Keratinocyte (primary cell): ENCODE results near the gene BLACAT1. TPM values are rescaled to one million over a fixed set of nuclear protein-coding genes. Genes with fewer than 3 reads are reported as not detected.
A peak's percentile ranks its signal among the peaks of the same experiment; 100 is the strongest.

Experiments
- DNase-seq: peaks from one replicate; pipeline ENCODE4 v3.0.0-alpha.2; 2011; ENCODE audit warnings: low read depth, missing footprints, low spot score
- FAIRE-seq: peaks from 2 replicates; lab custom pipeline; 2011; peaks lifted over from hg19 to GRCh38; lab: Jason Lieb, UNC
- H2AFZ ChIP-seq: 2 replicates; pipeline ENCODE4 v1.6.0; 2012; ENCODE audit warnings: low read length, control low read depth, inconsistent platforms; ENCODE audit not compliant: control insufficient read depth
- H3K27ac ChIP-seq: 2 replicates; pipeline ENCODE4 v1.5.1; 2011; ENCODE audit warnings: low read length; ENCODE audit not compliant: control insufficient read depth, insufficient read depth
- H3K27me3 ChIP-seq: 3 replicates; pipeline ENCODE4 v1.6.0; 2011; ENCODE audit warnings: low read length; ENCODE audit not compliant: control insufficient read depth, insufficient read depth; ENCODE audit errors: extremely low read depth
- H3K36me3 ChIP-seq, 2 experiments: 2 replicates in 1 of 2; 3 replicates in 1 of 2; pipeline ENCODE4 v1.5.1; 2011; ENCODE audit warnings: low read length in 2 of 2, mild to moderate bottlenecking in 1 of 2; ENCODE audit not compliant: control insufficient read depth in 2 of 2, insufficient read depth in 2 of 2; ENCODE audit errors: extremely low read depth in 1 of 2
- H3K4me1 ChIP-seq: 3 replicates; pipeline ENCODE4 v1.5.1; 2011; ENCODE audit warnings: low read length; ENCODE audit not compliant: control insufficient read depth, insufficient read depth; ENCODE audit errors: extremely low read depth
- H3K4me2 ChIP-seq: 3 replicates; pipeline ENCODE4 v1.6.0; 2011; ENCODE audit warnings: low read depth, low read length; ENCODE audit not compliant: control insufficient read depth, insufficient read depth; ENCODE audit errors: extremely low read depth
- H3K4me3 ChIP-seq, 3 experiments: fragments of 200-600 bp in 1 of 3; sonication (generic) in 1 of 3; 2 replicates in 2 of 3; 3 replicates in 1 of 3; pipeline ENCODE4 v1.5.1; 2011 to 2016; ENCODE audit warnings: low read length in 3 of 3, mild to moderate bottlenecking in 3 of 3, control low read depth in 2 of 3, inconsistent platforms in 1 of 3, low read depth in 1 of 3, mixed read lengths in 1 of 3, mixed run types in 1 of 3, moderate library complexity in 1 of 3; ENCODE audit not compliant: control insufficient read depth in 2 of 3, insufficient read depth in 2 of 3; ENCODE audit errors: extremely low read depth in 1 of 3
- H3K79me2 ChIP-seq: 2 replicates; pipeline ENCODE4 v1.6.0; 2012; ENCODE audit warnings: low read length; ENCODE audit not compliant: control insufficient read depth, insufficient read depth
- H3K9ac ChIP-seq: 3 replicates; pipeline ENCODE4 v1.6.0; 2011; ENCODE audit warnings: low read length; ENCODE audit not compliant: control insufficient read depth, insufficient read depth; ENCODE audit errors: extremely low read depth
- H3K9me1 ChIP-seq: 3 replicates; pipeline ENCODE4 v1.6.0; 2011; ENCODE audit warnings: low read length; ENCODE audit not compliant: control insufficient read depth, insufficient read depth; ENCODE audit errors: extremely low read depth
- H3K9me3 ChIP-seq: 2 replicates; pipeline ENCODE4 v1.5.1; 2012; ENCODE audit warnings: low read depth, low read length; ENCODE audit not compliant: control insufficient read depth
- H4K20me1 ChIP-seq: 3 replicates; pipeline ENCODE4 v1.6.0; 2011; ENCODE audit warnings: low read length; ENCODE audit not compliant: control insufficient read depth, insufficient read depth; ENCODE audit errors: extremely low read depth
- CTCF ChIP-seq, 3 experiments: IDR thresholded peaks in 1 of 3; conservative IDR thresholded peaks in 1 of 3; optimal IDR thresholded peaks in 1 of 3; 2 replicates in 2 of 3; 3 replicates in 1 of 3; pipeline versions ENCODE3 to v1.5.1; 2011; ENCODE audit warnings: low read length in 3 of 3, mild to moderate bottlenecking in 3 of 3, moderate library complexity in 2 of 3, control low read depth in 1 of 3, inconsistent platforms in 1 of 3; ENCODE audit not compliant: insufficient read depth in 2 of 3; ENCODE audit errors: extremely low read depth in 1 of 3
- EZH2 ChIP-seq: IDR thresholded peaks from one replicate; pipeline ENCODE4 v1.6.1; 2012; ENCODE audit warnings: inconsistent platforms, mild to moderate bottlenecking, low read length, moderate library complexity
- dilution Hi-C: fragments of 300-500 bp; cut with MboI; formaldehyde crosslinking; loops from one replicate; pipeline ENCODE4 v1.7.0; 2020; ENCODE audit warnings: low sequenced_read_pairs; ENCODE audit not compliant: extremely low pct_ligation_motif_present
- polyA plus RNA-seq, 5 experiments: library from polyadenylated mRNA; depleted of rRNA in 3 of 5; stranded (reverse) in 3 of 5; stranded (forward) in 1 of 5; unstranded in 1 of 5; fragments of >200 nt; gene quantifications; 1 replicate in 1 of 5; 2 replicates in 3 of 5; 3 replicates in 1 of 5; pipeline versions ENCODE4 v1.2.1 to v1.2.3, GENCODE V29; 2011 to 2012; ENCODE audit warnings: missing spikeins in 2 of 5, low read depth in 1 of 5, low replicate concordance in 1 of 5

The BLACAT1 gene
- polyA plus RNA-seq, 1 donor (not counting 4 experiments of a cell fraction or from before 2014, with no cell fraction given), result 4.0 TPM

GRCh38 chr1:205494115-205494514 lies 38.3 kb upstream of the BLACAT1 start:
- Histone ChIP-seq H3K9ac (no peak overlapping the region), H3K4me3 (no peak overlapping the region), H3K27ac (no peak overlapping the region), H2AFZ (no peak overlapping the region), H3K79me2 (no peaks in the 10 kb centered on the region), H3K27me3 (peaks cover 7% of the 10 kb centered on the region), H3K4me2 (no peak overlapping the region), H3K9me3 (no peaks in the 10 kb centered on the region), H3K36me3 (no peaks in the 10 kb centered on the region), H3K4me1 (peaks cover 18% of the 10 kb centered on the region), H3K9me1 (peaks cover 3% of the 10 kb centered on the region), H4K20me1 (peaks cover 3% of the 10 kb centered on the region)
- DNase-seq (no peak), FAIRE-seq (no peak)
- TF ChIP-seq EZH2, result no peak
- TF ChIP-seq CTCF (optimal IDR thresholded peaks at IDR 0.05 in 1 of 3, IDR thresholded peaks at IDR 0.05 in 1 of 3, conservative IDR thresholded peaks at IDR 0.05 in 1 of 3; ENCODE audit: extremely low read depth in 1 of 3, insufficient read depth in 2 of 3, low read length in 3 of 3), result no peak
- dilution Hi-C loops, result no loop called here

DNA sequence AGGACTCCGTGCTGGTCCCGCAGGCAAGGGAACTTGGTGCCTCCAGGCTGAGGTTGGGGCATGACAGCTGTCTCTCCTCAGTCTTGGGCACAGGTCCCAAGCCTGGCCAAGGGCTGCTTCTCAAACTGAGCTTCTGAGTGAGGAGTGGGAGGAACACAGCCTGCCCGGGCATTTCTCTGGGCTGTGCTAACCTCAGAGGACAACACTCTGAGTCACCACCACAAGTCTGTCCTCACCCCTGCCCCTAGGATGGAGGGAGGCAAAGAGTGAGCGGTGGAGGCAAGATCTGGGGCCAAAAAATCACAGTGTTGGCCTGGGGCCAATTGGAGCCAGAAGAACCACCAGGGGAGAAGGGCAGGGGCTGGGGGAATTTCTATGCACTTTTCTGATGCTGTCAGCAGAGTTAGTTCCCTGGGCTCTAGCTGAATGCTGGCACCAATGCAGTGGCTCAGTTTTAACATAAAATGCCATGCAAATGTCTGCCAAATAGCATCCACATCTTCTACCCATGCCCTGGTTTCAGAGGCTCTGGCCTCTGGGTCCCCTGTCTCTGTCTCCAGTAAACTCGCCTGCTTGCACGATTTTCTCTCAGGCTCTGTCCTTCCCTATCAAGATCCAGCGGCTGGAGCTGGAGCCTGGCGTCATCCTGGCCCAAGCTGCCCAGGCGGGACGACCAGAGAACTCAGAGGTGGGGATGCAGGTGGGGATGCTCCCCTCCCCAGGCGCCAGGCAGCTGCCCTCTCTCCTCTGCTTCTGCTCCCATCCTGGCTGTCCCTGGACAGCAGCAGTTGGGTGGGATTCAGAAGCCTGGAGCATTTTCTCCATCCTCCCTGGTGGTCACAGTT lies 37.6 kb upstream of the BLACAT1 start:
- DNase-seq (no peak), FAIRE-seq (peak; percentile 66)
- peak overlapping the region; percentile 20 for H3K27ac ChIP-seq
- peak overlapping the region in 2 of 3 experiments; percentile 25 to 41 for H3K4me3 ChIP-seq
- H3K9me3 ChIP-seq, result no peaks in the 10 kb centered on the region
- H2AFZ ChIP-seq, result peak overlapping the region; percentile 30
- TF ChIP-seq EZH2, result no peak
- no peak for TF ChIP-seq CTCF (optimal IDR thresholded peaks at IDR 0.05 in 1 of 3, IDR thresholded peaks at IDR 0.05 in 1 of 3, conservative IDR thresholded peaks at IDR 0.05 in 1 of 3; ENCODE audit: extremely low read depth in 1 of 3, insufficient read depth in 2 of 3, low read length in 3 of 3)
- no peaks in the 10 kb centered on the region for H3K79me2 ChIP-seq
- peak overlapping the region; percentile 22 for H3K9ac ChIP-seq
- H3K27me3 ChIP-seq, result peaks cover 7% of the 10 kb centered on the region
- H4K20me1 ChIP-seq, result peaks cover 3% of the 10 kb centered on the region
- H3K4me1 ChIP-seq, result peaks cover 18% of the 10 kb centered on the region
- H3K4me2 ChIP-seq, result peak overlapping the region; percentile 81
- dilution Hi-C loops, result no loop called here
- no peaks in the 10 kb centered on the region for H3K36me3 ChIP-seq
- H3K9me1 ChIP-seq, result peaks cover 3% of the 10 kb centered on the region
